ENCODE results near the gene ST6GALNAC3.
"Not testable (repeated sequence)": the region's sequence is repeated elsewhere in the genome, so short reads cannot be mapped to it uniquely, and the experiment has no call there.

ST6GALNAC3 gene

DNA sequence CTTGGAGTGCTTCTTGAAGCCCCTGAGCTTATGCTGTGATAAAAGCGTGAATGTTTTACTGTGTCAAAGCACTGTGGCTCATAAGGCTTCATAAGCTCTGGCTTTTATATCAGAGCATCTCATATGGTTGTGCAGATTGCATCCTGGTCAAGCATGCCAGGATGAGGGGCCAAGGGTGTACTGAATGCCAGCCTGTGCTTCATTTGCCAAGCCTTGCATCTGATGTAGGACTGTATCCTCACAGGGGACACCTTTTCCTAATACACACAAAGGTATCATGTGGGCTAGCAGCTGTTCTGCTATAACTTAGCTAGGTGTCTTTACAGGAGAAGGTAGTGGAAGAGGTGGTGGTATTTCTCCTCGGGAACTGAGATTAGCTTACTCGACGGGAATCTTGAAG lies 134.7 kb downstream of the ST6GALNAC3 start:
- DNase-seq = no peak

DNA sequence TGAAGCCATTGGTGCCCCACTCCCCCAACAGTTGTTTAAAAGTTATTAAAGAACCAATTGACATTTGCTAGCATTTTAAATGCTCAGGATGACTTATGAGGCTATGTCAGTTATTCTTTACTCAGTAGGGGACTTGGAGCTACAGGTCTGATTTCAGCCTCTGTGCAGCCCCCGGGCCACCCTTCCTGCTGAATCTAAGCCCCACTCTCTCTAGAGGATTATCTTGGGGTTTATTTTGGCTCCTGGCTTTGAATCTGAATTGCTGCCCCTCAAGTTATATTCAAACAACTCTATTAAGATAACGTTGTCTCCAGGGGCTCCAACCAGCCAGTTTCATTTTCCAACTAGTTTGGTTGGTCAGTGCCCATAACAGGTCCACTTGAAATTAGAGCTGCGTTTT lies 135.1 kb downstream of the ST6GALNAC3 start:
- no peak for DNase-seq

DNA sequence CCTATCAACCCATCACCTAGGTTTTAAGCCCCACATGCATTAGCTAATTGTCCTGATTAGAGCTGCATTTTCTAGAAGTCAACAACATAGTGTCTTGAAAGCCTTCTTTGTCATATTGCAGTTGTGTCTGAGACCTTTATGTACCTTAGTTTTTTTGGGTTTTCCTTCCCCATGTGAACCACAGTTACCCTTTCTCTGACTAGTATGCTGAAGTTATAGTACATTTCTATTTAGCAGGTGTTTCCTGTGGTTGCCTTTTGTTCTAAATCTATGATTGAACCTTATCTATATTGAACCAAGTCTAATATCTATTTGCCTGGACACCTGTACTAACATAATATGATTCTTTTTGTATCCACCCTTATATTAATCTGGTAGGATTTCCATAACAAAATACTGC lies 135.6 kb downstream of the ST6GALNAC3 start:
- DNase-seq = no peak

DNA sequence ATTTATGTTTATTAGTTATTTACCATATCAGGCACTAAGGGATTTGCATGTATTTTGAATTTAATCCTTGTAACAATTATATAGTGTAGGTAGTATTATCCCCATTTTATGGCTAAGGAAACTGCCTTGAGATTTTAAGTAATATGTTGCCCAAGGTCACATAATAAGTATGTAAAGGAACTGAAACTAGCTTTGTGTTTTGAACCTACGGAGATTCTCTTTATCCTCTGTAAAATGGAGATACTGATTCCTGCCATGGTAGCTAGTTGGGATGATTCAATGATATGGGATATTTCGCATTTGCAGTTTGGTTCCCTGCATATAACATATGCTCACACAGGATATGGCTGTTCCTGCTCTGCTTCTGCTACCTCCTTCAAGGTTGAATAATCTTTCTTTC lies 144.3 kb downstream of the ST6GALNAC3 start:
- DNase-seq = no peak

DNA sequence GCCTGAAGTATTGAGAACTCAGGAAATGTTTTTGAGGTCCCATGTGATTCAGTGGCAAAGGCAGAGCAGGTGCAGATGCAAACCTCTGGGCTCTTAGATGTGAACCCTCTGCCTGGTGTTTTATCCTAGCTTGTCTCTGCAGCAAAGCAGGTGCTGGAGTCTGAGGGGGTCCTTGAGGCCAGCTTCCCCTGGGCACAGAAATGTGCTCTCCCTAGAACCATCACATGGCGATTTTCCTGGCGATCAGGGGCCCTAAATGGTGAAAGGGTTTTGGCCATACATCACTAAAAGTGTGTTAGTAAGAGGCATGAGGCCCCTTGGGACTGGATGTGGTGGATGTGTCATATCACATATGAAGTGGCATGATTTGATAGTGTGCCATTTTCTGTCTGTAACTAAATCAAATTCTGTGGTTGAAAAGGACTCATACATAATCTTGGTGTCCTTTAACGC lies 144.8 kb downstream of the ST6GALNAC3 start:
- no peak for DNase-seq

DNA sequence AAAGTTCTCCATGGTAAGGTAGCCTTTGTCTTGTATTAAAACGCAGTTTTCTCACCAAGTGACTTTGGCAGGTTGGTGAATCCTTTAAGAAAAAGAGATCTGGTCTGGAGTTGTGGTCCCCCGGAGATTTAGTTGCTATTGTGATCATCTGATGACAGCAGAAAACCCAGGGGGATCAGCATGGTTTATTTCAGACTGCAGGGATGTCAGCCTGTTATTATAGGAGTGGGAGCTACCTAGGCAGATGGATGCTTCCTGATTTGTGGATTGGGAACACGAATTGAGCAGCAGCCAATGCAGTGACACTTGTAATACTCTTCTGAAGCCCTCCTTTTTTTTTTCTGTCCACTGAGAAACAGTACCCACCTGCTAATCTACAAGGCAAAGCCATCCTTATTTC lies 150.2 kb downstream of the ST6GALNAC3 start:
- no peak for DNase-seq

DNA sequence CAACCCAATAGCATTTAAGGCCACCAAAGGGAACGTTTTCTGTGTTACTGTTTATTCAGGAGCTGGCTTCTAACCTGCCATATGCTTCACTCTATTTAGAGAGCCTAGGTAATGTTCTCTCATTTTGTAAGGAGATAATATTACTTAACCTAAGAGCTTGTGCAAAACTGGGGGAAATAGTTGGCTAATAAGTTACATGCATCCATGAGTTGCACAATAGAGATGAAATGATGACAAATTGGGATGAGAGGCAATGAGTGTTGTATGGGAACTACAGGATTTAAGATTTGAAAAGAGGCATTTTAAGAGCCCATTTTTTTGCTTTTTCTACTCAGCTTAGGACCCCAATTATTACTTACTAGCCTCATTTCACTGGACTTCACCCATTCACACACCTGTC lies 151.0 kb downstream of the ST6GALNAC3 start:
- no peak for DNase-seq

DNA sequence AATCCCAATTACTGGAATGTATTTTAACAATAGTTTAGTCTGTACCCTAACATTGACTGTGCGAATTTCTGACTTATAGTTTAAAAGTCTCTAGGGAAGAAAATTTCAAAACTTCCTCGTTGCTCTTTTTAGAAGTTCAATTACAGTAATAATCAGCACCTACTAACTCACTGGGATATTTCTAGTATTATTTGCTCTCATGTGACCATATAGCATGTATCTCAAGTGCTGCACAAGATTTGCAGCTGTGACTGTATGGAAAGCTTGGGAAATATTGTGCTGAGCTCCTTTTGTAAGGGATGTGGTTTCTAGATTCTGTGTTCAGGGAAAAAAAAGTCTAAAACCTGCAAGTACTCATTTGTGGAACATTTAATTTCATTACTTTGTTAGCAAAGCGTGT lies 153.1 kb downstream of the ST6GALNAC3 start:
- no peak for DNase-seq

DNA sequence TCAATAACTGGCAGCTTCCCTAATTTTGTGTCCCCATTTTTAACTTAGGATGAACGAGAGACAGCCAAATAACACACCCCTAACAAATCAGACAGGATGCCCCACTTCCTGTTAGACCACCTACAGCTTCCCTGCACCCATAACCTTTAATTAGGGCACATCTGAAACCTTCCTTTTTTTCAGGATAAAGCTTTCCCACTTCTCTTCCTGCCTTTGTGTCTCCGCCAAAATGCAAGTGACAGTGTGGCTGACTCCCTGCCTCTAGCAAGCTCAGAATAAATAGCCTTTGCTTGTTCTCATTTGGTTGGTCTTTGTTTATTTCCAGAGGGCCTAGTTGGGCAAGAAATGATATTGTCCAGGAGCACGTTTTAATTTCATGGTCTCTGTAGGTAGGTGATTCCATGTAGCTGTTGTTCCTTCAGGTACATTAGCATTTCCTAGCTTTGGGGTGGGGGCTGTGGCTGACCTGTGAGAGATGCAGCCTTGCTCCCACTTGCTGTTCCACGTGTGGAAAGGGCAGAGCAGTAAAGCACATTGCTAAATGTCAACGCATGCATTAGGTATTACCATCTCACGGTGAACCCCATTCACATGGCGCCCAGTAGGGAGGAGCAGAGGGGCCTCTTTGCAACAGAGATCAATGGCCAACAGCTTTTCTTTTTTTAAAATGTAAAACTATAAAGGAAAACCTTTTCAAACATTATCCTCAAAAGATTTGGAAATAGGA lies 154.9 kb downstream of the ST6GALNAC3 start:
- DNase-seq = no peak

DNA sequence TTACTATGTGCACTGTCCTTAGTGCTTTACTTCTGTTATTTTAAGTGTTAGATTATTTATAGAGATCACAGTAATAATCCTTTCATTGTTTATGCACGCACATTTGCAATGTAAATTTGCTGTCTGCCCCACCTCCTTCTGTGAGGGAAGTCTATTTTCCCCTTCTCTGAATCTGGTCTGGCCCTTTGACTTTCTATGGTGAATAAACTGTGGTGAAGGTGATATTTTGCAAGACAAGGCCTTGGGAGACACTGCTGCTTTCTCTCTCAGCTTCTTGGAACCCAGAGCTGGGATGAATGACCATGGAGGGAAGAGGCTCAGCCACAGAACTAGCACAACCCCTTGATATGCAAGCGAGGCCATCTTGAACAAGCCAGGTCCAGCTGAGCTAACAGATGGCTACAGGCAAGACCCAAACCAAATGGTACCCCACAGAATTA lies 156.3 kb downstream of the ST6GALNAC3 start:
- DNase-seq = no peak

DNA sequence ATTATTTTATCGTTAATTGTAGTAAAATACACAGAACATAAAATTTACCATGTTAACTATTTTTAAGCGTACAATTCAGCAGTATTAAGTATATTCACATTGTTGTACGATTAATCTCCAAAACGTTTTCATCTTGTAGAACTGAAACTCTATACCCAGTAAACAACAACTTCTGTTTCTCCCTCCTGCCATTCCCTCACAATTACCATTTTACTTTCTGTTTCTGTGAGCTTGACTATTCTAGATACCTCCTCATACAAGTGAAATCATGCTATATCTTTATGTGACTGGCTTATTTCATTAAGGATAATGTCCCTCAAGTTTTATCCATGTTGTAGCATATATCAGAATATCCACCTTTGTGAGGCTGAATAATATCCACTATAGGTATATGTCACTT lies 156.8 kb downstream of the ST6GALNAC3 start:
- DNase-seq = no peak

DNA sequence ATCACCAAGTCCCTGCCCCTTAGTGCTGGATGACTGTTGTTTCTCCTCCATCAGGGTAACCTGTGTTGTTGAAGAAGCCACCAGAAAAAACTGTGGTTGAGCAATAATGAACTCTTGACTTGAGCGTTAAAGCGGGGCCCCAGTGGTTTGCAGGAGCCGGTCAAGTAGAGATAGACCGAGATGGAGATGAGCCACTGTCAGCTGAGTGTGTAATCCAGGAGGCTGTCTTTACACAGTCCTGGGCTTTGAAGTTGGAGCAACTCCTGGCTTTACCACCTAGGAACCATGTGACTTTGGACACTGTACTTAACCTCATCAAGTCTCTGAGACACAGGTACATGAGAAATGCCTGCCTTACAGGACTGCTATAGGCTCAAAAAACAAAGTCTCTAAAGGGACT lies 158.1 kb downstream of the ST6GALNAC3 start:
- DNase-seq = no peak

DNA sequence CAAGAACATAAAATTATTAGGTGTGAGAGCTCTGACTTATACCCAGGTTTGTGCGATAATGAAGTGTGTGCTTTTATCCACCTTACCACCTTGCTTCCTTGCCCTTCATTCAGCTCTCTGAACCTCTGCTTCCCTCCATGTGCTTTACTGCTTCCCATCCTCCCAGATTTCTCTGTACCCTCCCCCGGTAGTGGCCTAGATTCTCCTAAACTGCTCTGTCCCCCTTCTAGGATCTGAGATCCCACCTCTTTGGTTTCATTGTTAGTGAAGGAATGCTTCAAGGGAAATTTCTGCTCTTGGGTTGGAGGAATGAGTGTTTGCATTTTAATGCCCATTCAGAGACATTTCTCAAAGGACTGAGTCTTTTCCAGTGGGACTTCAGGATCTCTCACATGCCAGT lies 159.5 kb downstream of the ST6GALNAC3 start:
- DNase-seq = no peak

DNA sequence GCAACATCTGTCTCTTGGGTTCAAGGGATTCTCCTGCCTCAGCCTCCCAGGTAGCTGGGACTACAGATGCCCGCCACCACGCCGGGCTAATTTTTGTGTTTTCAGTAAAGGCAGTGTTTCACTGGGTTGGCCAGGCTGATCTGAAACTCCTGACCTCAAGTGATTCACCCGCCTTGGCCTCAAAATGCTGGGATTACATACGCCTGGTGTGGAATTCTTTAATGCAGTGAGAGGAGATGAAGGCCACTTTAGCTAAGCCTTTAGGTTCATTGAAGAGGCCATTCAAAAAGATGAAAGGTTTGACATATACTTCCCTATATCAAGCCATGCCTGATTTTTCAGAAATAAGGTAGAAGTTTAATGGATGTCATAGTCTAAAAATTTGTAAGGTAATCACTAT lies 162.7 kb downstream of the ST6GALNAC3 start:
- DNase-seq = no peak

DNA sequence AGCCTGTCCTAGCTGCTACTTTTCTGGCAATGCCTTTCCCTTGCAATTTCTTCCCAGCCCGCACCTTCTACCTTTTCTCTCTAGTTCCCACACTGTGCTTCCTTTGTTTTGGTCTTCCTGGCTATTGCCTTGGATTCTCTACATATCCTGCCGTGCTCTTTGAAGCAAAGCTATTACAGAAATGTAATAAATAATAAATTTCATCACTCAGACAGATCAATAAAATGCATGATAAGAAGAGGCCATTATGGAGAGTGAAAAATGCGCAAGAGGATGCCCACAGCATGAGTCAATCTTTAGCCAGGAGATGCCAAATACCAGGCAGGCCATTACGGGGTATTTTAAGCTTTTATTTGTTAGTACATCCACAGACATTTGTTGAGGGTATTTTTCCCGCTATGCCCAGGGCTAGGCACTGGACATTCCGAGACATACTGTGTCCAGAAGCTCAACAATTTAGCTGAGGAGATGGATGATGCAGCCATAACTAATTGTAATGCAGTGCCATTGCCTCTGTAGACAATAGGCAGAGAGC lies 163.6 kb downstream of the ST6GALNAC3 start:
- DNase-seq = no peak

DNA sequence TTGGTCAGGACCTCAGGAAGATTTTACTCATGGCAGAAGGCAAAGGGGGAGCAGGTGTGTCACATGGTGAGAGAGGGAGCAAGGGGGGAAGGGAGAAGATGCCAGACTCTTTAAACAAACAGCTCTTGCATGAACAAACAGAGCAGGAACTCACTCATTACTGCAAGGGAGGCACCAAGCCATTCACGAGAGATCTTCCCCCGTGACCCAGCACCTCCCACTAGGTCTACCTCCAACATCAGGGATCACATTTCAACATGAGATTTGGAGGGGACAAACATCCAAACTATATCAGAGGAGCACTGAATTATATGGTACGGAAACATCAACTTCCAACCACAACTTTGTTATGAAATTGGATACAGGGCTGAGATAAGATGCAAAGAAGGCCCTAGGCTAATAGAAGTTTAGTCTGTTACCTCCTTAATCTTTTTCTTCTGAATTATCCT lies 164.9 kb downstream of the ST6GALNAC3 start:
- DNase-seq = no peak

DNA sequence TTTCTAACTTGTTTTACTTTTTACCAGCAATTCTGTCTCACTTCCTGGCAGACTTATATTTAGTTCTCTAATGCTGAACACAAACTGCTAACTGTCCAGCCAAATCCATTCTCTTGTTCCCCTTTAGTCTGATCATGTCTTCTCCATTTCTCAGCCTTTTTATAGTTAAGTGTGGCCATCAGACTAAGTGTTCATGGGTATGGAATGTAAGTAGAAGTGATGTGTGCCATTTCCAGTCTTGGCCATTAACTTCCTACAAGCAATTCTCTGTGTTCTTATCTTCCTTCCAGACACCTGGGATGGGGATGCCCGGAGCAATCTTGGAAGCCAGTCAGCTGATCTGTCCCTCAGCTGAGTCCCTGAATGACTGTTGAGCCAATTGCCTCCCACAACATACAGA lies 165.8 kb downstream of the ST6GALNAC3 start:
- DNase-seq = no peak

DNA sequence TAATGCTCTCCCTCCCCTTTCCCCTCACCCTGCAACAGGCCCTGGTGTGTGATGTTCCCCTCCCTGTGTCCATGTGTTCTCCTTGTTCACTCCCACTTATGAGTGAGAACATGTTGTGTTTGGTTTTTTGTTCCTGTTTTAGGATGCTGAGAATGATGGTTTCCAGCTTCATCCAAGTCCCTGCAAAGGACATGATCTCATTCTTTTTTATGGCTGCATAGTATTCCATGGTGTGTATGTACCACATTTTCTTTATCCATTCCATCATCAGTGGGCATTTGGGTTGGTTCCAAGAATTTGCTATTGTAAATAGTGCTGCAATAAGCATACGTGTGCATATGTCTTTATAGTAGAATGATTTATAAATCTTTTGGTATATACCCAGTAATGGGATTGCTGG lies 168.0 kb downstream of the ST6GALNAC3 start:
- DNase-seq = not testable (repeated sequence)

DNA sequence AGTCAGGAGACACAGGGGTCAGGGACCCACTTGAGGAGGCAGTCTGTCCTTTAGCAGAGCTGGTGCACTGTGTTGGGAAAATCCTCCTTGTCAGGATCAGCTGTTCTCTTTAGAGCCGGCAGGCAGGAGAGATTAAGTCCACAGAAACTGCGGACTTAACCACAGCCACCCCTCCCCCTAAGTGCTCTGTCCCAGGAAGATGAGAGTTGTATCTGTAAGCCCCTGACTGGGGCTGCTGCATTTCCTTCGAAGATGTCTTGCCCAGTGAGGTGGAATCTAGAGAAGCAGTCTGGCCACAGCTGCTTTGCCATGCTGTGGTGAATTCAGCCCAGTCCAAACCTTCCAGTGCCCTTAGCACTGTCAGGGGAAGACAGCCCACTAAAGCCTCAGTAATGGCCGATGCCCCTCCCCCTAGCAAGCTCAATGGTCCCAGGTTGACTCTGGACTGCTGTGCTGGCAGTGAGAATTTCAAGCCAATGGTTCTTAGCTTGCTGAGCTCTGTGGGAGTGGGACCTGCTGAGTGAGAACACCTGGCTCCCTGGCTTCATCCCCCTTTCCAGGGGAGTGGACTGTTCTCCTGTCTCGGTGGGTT lies 172.8 kb downstream of the ST6GALNAC3 start:
- DNase-seq = no peak

DNA sequence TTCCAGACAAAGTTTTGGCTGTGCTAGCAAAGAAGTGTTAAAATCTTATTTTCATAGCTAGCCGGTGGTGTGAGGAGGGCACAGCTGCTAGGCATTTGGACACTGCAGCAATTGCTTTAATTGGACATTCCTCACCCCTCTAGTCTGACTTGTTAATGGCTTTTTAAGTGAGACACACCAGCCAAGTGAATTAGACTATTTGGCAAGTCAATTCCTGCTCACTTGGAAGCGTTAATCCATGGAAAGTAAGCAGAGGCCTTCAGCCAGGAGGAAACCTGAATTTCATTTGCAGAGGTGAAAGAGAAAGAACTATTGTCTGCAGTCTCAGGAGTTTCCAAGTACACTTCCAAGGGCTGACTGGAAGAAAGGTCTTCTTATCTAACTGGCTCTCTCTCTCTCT lies 175.7 kb downstream of the ST6GALNAC3 start:
- DNase-seq = no peak

DNA sequence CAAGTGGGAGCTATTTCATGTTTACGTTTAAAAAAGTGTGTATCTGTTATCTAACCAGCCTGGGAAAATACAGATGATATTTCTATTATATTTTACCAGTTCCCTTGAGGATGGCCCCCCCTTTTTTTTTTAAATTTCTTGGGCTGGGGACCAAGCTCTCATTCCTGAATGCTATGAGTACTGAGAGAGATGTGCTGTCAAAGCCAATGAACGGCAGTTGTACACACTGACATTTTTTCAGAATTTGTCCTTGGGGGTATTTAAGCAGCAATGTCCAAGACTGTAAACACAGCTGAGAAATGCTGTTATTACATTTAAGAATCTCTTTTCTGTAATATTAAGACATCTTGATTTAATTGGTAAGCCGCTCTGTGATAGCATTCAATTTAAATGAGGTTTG lies 177.9 kb downstream of the ST6GALNAC3 start:
- DNase-seq = no peak

DNA sequence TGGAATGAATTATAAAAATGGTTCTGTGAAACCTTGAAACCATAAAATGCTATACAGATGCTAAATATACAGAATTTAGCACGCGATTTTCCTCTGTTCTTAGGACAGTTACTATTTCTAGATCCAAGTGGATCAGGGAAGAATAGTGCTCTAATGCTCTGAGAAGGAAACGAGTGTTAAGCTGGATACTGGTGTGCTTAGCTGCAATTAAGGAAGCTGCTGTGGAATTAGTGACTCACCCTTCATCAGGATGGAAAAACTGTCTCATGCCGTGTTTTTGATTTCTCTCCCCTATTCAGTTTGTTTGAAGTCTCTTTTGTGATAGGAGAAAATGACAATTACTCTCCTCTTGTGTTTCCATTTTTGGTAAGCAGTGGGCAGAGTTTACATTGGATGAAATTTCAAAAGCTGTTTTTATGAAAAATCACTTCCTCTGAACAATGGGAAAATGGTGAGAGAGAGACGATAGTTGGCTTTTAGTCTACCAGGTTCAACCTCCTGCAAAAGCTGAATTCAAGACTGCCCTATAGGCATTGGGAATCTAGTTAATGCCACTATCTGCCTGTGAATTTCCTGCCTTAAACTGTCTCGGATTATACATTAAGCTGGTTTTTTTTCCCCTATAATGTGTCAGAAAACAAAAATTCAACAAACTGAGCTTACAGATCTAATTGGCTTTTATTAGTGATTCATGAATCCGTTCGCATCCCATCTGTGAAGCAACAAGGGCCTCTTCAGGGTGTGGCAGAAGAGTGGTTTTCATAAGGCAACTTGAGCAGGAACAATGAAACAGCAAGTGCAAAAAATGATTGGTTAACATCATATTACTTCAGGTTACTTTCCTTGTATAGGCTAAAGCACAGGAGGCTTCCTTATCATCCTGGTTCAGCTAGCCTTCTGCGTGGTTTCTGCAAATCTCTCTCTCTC lies 179.8 kb downstream of the ST6GALNAC3 start:
- DNase-seq = no peak
